Endothelial cell of umbilical vein (primary cell): ENCODE measurements around the gene DMD. TPM values are rescaled to one million over a fixed set of nuclear protein-coding genes. Genes with fewer than 3 reads are reported as not detected.

Experiments
- BruUV-seq: library from RNA; stranded (reverse); fragments of 400-500 nt; replicated peaks from 2 replicates; lab custom pipeline; 2021; lab: Mats Ljungman, UMichigan
- CTCF ChIA-PET: fragments of 300-600, 350-600 bp; sonication (Branson Sonifier 250); formaldehyde crosslinking; loops from one replicate; lab custom pipeline; 2021; ENCODE audit warnings: antibody characterized with exemption, inconsistent platforms; lab: Charles Lee
- POLR2A ChIA-PET: fragments of 300-600, 350-600 bp; sonication (Branson Sonifier 250); formaldehyde crosslinking; loops from one replicate; lab custom pipeline; 2021; ENCODE audit warnings: antibody characterized with exemption, inconsistent platforms; lab: Charles Lee
- DNase-seq: peaks from one replicate; pipeline ENCODE4 v3.0.0-alpha.2; 2011; ENCODE audit warnings: low read depth, low spot score
- FAIRE-seq: peaks from 2 replicates; lab custom pipeline; 2011; peaks lifted over from hg19 to GRCh38; lab: Jason Lieb, UNC
- H2AFZ ChIP-seq: 2 replicates; pipeline ENCODE4 v1.6.0; 2012; ENCODE audit warnings: low read depth, low read length, control low read depth, inconsistent platforms
- H3K27ac ChIP-seq: 2 replicates; pipeline ENCODE4 v1.5.1; 2011; ENCODE audit warnings: low read depth, mild to moderate bottlenecking, control low read depth, low read length, moderate library complexity; ENCODE audit not compliant: insufficient read depth
- H3K27me3 ChIP-seq, 2 experiments: 2 replicates each; pipeline versions ENCODE4 v1.6.0 to v1.6.1; 2011; ENCODE audit warnings: low read length in 2 of 2, mixed read lengths in 1 of 2; ENCODE audit not compliant: control insufficient read depth in 2 of 2, insufficient read depth in 2 of 2
- H3K36me3 ChIP-seq, 2 experiments: 2 replicates in 1 of 2; 3 replicates in 1 of 2; pipeline ENCODE4 v1.5.1; 2011; ENCODE audit warnings: low read length in 2 of 2, mild to moderate bottlenecking in 1 of 2, moderate library complexity in 1 of 2; ENCODE audit not compliant: control insufficient read depth in 2 of 2, insufficient read depth in 2 of 2; ENCODE audit errors: extremely low read depth in 1 of 2
- H3K4me1 ChIP-seq: 3 replicates; pipeline ENCODE4 v1.5.1; 2011; ENCODE audit warnings: mild to moderate bottlenecking, low read length; ENCODE audit not compliant: control insufficient read depth, insufficient read depth; ENCODE audit errors: extremely low read depth
- H3K4me2 ChIP-seq: 2 replicates; pipeline ENCODE4 v1.6.1; 2011; ENCODE audit warnings: low read length, control low read depth, mixed read lengths; ENCODE audit not compliant: insufficient read depth
- H3K4me3 ChIP-seq, 3 experiments: fragments of 200-600 bp in 1 of 3; sonication (generic), shearing (Covaris generic) in 1 of 3; replicated peaks in 1 of 3; 2 replicates each; pipeline ENCODE4 v1.5.1; 2011 to 2016; ENCODE audit warnings: control low read depth in 3 of 3, low read length in 3 of 3, mild to moderate bottlenecking in 2 of 3, inconsistent platforms in 1 of 3, low read depth in 1 of 3, moderate library complexity in 1 of 3; ENCODE audit not compliant: insufficient read depth in 1 of 3
- H3K79me2 ChIP-seq: 2 replicates; pipeline ENCODE4 v1.6.0; 2012; ENCODE audit warnings: low read length, inconsistent platforms; ENCODE audit not compliant: control insufficient read depth, insufficient read depth
- H3K9ac ChIP-seq: replicated peaks from 2 replicates; pipeline ENCODE3; 2011; ENCODE audit warnings: low read length, control low read depth; ENCODE audit not compliant: insufficient read depth; ENCODE audit errors: extremely low read depth
- H3K9me1 ChIP-seq: replicated peaks from 3 replicates; pipeline ENCODE4 v1.6.0; 2011; ENCODE audit warnings: mild to moderate bottlenecking, low read length; ENCODE audit not compliant: control insufficient read depth, insufficient read depth; ENCODE audit errors: extremely low read depth
- H3K9me3 ChIP-seq: replicated peaks from 2 replicates; pipeline ENCODE4 v1.5.1; 2012; ENCODE audit warnings: low read length, inconsistent platforms; ENCODE audit not compliant: control insufficient read depth, insufficient read depth
- H4K20me1 ChIP-seq: replicated peaks from 2 replicates; pipeline ENCODE3; 2011; ENCODE audit warnings: mild to moderate bottlenecking, low read length; ENCODE audit not compliant: control insufficient read depth, insufficient read depth; ENCODE audit errors: extremely low read depth
- CTCF ChIP-seq, 2 donors: IDR thresholded peaks; 1 replicate in 1 of 2; 2 replicates in 1 of 2; pipeline ENCODE4 v1.5.1; 2011; ENCODE audit warnings: low read length in 2 of 2, mild to moderate bottlenecking in 2 of 2, moderate library complexity in 2 of 2, control low read depth in 1 of 2, inconsistent platforms in 1 of 2, low read depth in 1 of 2; ENCODE audit not compliant: insufficient read depth in 1 of 2; ENCODE audit errors: extremely low read depth in 1 of 2
- EZH2 ChIP-seq: IDR thresholded peaks from 2 replicates; pipeline ENCODE4 v1.6.1; 2012; ENCODE audit warnings: borderline replicate concordance, low read depth, mild to moderate bottlenecking, moderate library complexity, low read length, inconsistent platforms; ENCODE audit not compliant: severe bottlenecking
- FOS ChIP-seq: IDR thresholded peaks from 2 replicates; pipeline ENCODE4 v1.6.1; 2011; ENCODE audit warnings: mild to moderate bottlenecking, low read length, moderate library complexity, borderline replicate concordance; ENCODE audit not compliant: insufficient read depth
- JUN ChIP-seq: IDR thresholded peaks from 2 replicates; pipeline ENCODE4 v1.6.1; 2011; ENCODE audit warnings: borderline replicate concordance, low read depth; ENCODE audit not compliant: insufficient read length, insufficient read depth
- MAX ChIP-seq: IDR thresholded peaks from 2 replicates; pipeline ENCODE4 v1.6.1; 2011; ENCODE audit not compliant: insufficient read depth, insufficient read length
- MYC ChIP-seq: IDR thresholded peaks from one replicate; pipeline ENCODE4 v1.6.1; 2011; ENCODE audit warnings: mild to moderate bottlenecking, low read depth, low read length
- POLR2A ChIP-seq: IDR thresholded peaks from 2 replicates; pipeline ENCODE4 v1.6.1; 2012; ENCODE audit warnings: low read depth, mild to moderate bottlenecking, control low read depth, low read length
- POLR2AphosphoS5 ChIP-seq: IDR thresholded peaks from 2 replicates; pipeline ENCODE4 v1.6.1; 2012; ENCODE audit warnings: low read depth, mild to moderate bottlenecking, control low read depth, low read length, moderate library complexity; ENCODE audit not compliant: insufficient read depth
- dilution Hi-C: fragments of 300-500 bp; cut with MboI; formaldehyde crosslinking; loops from one replicate; pipeline ENCODE4 v1.15.0; 2019; ENCODE audit warnings: low sequenced_read_pairs; ENCODE audit not compliant: extremely low pct_ligation_motif_present
- intact Hi-C: fragments of 100-400 bp; cut with micrococcal nuclease; formaldehyde crosslinking; loops from one replicate; pipeline ENCODE4 v1.10.0; 2022
- polyA plus RNA-seq, 4 experiments: library from polyadenylated mRNA; depleted of rRNA in 3 of 4; stranded (reverse) in 3 of 4; unstranded in 1 of 4; fragments of >200 nt; gene quantifications; 2 replicates each; pipeline versions ENCODE4 v1.2.1 to v1.2.3, GENCODE V29; 2011 to 2012; ENCODE audit warnings: missing spikeins in 1 of 4
- total RNA-seq: library from RNA; stranded (reverse); gene quantifications from 2 replicates; pipeline ENCODE4 v1.2.3, GENCODE V29; 2021

Gene DMD
- total and polyA plus RNA-seq, 2 donors (not counting 3 experiments of a cell fraction or from before 2014, with no cell fraction given), result 7.3 to 9.0 TPM

GRCh38 chrX:31170792-31171191 lies 2040.6 kb downstream of the DMD start:
- no peak overlapping the region for H3K4me3 ChIP-seq
- dilution Hi-C loops, result no loop called here
- H3K9ac ChIP-seq, result no peak overlapping the region
- no peaks in the 10 kb centered on the region for H3K79me2 ChIP-seq
- no peaks in the 10 kb centered on the region for H3K9me3 ChIP-seq
- H3K9me1 ChIP-seq, result no peaks in the 10 kb centered on the region
- H3K4me1 ChIP-seq, result no peaks in the 10 kb centered on the region
- DNase-seq, result no peak
- no peaks in the 10 kb centered on the region for H4K20me1 ChIP-seq
- ChIA-PET CTCF (no interaction called here), POLR2A (no interaction called here)
- no peak for FAIRE-seq
- H3K27ac ChIP-seq, result no peak overlapping the region
- TF ChIP-seq POLR2AphosphoS5, result no peak
- TF ChIP-seq MYC, result no peak
- no peaks in the 10 kb centered on the region for H3K36me3 ChIP-seq
- no peaks in the 10 kb centered on the region for H3K27me3 ChIP-seq
- H3K4me2 ChIP-seq, result no peak overlapping the region
- H2AFZ ChIP-seq, result no peak overlapping the region
- no TSS peak for BruUV-seq
- intact Hi-C loops, result no loop called here

- H3K9ac ChIP-seq, result no peak overlapping the region
- H3K27me3 ChIP-seq, result no peaks in the 10 kb centered on the region
- DNase-seq (no peak), FAIRE-seq (no peak)
- H3K36me3 ChIP-seq, result no peaks in the 10 kb centered on the region
- intact Hi-C loops, result no loop called here
- BruUV-seq, result no TSS peak
- no peak overlapping the region for H3K27ac ChIP-seq
- H4K20me1 ChIP-seq, result no peaks in the 10 kb centered on the region
- no peak overlapping the region for H2AFZ ChIP-seq
- no peak for TF ChIP-seq FOS
- no peak for TF ChIP-seq MAX
- no peak for TF ChIP-seq POLR2A
- TF ChIP-seq MYC, result no peak
- no peak for TF ChIP-seq JUN
- no peak for TF ChIP-seq EZH2
- no peak for TF ChIP-seq CTCF (IDR thresholded peaks at IDR 0.05; ENCODE audit: extremely low read depth in 1 of 2, insufficient read depth in 1 of 2, low read depth in 1 of 2, low read length in 2 of 2)
- no peaks in the 10 kb centered on the region for H3K9me3 ChIP-seq
- no peaks in the 10 kb centered on the region for H3K79me2 ChIP-seq
- ChIA-PET CTCF (no interaction called here), POLR2A (no interaction called here)
- dilution Hi-C loops, result no loop called here
- no peak overlapping the region for H3K4me3 ChIP-seq
- no peaks in the 10 kb centered on the region for H3K4me1 ChIP-seq
- no peaks in the 10 kb centered on the region for H3K9me1 ChIP-seq
- H3K4me2 ChIP-seq, result no peak overlapping the region
Measured at GRCh38 chrX:31168551-31168950, 2042.8 kb downstream of the DMD start.
